Measurements from ENCODE around the gene PTGIS. TPM values are rescaled to one million over a fixed set of nuclear protein-coding genes. Genes with fewer than 3 reads are reported as not detected.

The PTGIS gene
- total RNA-seq, 2 experiments from 2014 or later, result 0.21 to 0.43 TPM

- ATAC-seq (no peak), DNase-seq (no peak)
- Mint-ChIP-seq H3K27me3 (peaks cover 24% of the 10 kb centered on the region), H3K4me1 (peaks cover under 1% of the 10 kb centered on the region), H3K36me3 (ENCODE audit: low read depth) (no peaks in the 10 kb centered on the region), H3K9me3 (ENCODE audit: low read depth) (no peaks in the 10 kb centered on the region), H3K27ac (no peak overlapping the region), H3K4me3 (no peak overlapping the region)
- POLR2A ChIA-PET, result no interaction called here
- CTCF ChIA-PET, result interaction anchor here (0.7 kb wide), 1 partner anchor 17 kb away, joined by 3 read pairs; no protein-coding TSS in a partner anchor
- intact Hi-C loops (cut with DNase I, micrococcal nuclease), result no loop called here
Measured at GRCh38 chr20:49563015-49563980, 4.6 kb downstream of the PTGIS start.

GRCh38 chr20:49562311-49563014 is 5.5 kb downstream of the PTGIS start:
- no peaks in the 10 kb centered on the region for H3K4me1 Mint-ChIP-seq
- intact Hi-C loops (cut with DNase I, micrococcal nuclease), result no loop called here
- H3K36me3 Mint-ChIP-seq (ENCODE audit: low read depth), result no peaks in the 10 kb centered on the region
- ChIA-PET POLR2A (no interaction called here), CTCF (no interaction called here)
- no peaks in the 10 kb centered on the region for H3K9me3 Mint-ChIP-seq (ENCODE audit: low read depth)
- no peak overlapping the region for H3K4me3 Mint-ChIP-seq
- H3K27ac Mint-ChIP-seq, result no peak overlapping the region
- DNase-seq (no peak), ATAC-seq (no peak)
- peaks cover 29% of the 10 kb centered on the region for H3K27me3 Mint-ChIP-seq

- Mint-ChIP-seq H3K4me3 (no peak overlapping the region), H3K27me3 (peaks cover 32% of the 10 kb centered on the region), H3K9me3 (ENCODE audit: low read depth) (no peaks in the 10 kb centered on the region), H3K27ac (no peak overlapping the region), H3K36me3 (ENCODE audit: low read depth) (no peaks in the 10 kb centered on the region), H3K4me1 (no peaks in the 10 kb centered on the region)
- no peak for ATAC-seq
- intact Hi-C loops (cut with DNase I, micrococcal nuclease), result no loop called here
- POLR2A ChIA-PET, result no interaction called here
- no peak for DNase-seq
- CTCF ChIA-PET, result interaction anchor here (1.1 kb wide), 1 partner anchor 48 kb away, joined by 3 read pairs; no protein-coding TSS in a partner anchor
Measured at GRCh38 chr20:49561806-49562205, 6.1 kb downstream of the PTGIS start.

- no peak for DNase-seq
- intact Hi-C loops (cut with DNase I, micrococcal nuclease), result no loop called here
- H3K4me3 Mint-ChIP-seq, result no peak overlapping the region
- ChIA-PET POLR2A (no interaction called here), CTCF (interaction anchor here (0.6 to 1.1 kb wide), 2 partner anchors 48 to 216 kb away, joined by 3 read pairs; no protein-coding TSS in a partner anchor)
- ATAC-seq, result no peak
- no peaks in the 10 kb centered on the region for H3K36me3 Mint-ChIP-seq (ENCODE audit: low read depth)
- no peaks in the 10 kb centered on the region for H3K9me3 Mint-ChIP-seq (ENCODE audit: low read depth)
- H3K27me3 Mint-ChIP-seq, result peaks cover 29% of the 10 kb centered on the region
- H3K4me1 Mint-ChIP-seq, result no peaks in the 10 kb centered on the region
- no peak overlapping the region for H3K27ac Mint-ChIP-seq
Measured at GRCh38 chr20:49561256-49561655, 6.7 kb downstream of the PTGIS start.

- Mint-ChIP-seq H3K27me3 (peaks cover 28% of the 10 kb centered on the region), H3K27ac (no peak overlapping the region), H3K4me3 (no peak overlapping the region), H3K4me1 (no peaks in the 10 kb centered on the region), H3K9me3 (ENCODE audit: low read depth) (peaks cover 2% of the 10 kb centered on the region), H3K36me3 (ENCODE audit: low read depth) (no peaks in the 10 kb centered on the region)
- CTCF ChIA-PET, result interaction anchor here (0.6 to 1.1 kb wide), 2 partner anchors 49 to 215 kb away, joined by 3 read pairs; no protein-coding TSS in a partner anchor
- POLR2A ChIA-PET, result no interaction called here
- ATAC-seq, result no peak
- DNase-seq, result no peak
- intact Hi-C loops (cut with DNase I, micrococcal nuclease), result no loop called here
Measured at GRCh38 chr20:49560646-49561045, 7.3 kb downstream of the PTGIS start.

GRCh38 chr20:49560186-49560585 is 7.8 kb downstream of the PTGIS start:
- POLR2A ChIA-PET, result no interaction called here
- CTCF ChIA-PET, result no interaction called here
- H3K4me3 Mint-ChIP-seq, result no peak overlapping the region
- H3K36me3 Mint-ChIP-seq (ENCODE audit: low read depth), result no peaks in the 10 kb centered on the region
- peaks cover 3% of the 10 kb centered on the region for H3K9me3 Mint-ChIP-seq (ENCODE audit: low read depth)
- no peaks in the 10 kb centered on the region for H3K4me1 Mint-ChIP-seq
- no peak for DNase-seq
- intact Hi-C loops (cut with DNase I, micrococcal nuclease), result no loop called here
- peaks cover 27% of the 10 kb centered on the region for H3K27me3 Mint-ChIP-seq
- no peak overlapping the region for H3K27ac Mint-ChIP-seq
- no peak for ATAC-seq

GRCh38 chr20:49559411-49560081 is 8.4 kb downstream of the PTGIS start:
- H3K36me3 Mint-ChIP-seq (ENCODE audit: low read depth), result no peaks in the 10 kb centered on the region
- H3K27me3 Mint-ChIP-seq, result peaks cover 27% of the 10 kb centered on the region
- intact Hi-C loops (cut with DNase I, micrococcal nuclease), result no loop called here
- no peak for ATAC-seq
- H3K4me3 Mint-ChIP-seq, result no peak overlapping the region
- H3K4me1 Mint-ChIP-seq, result no peaks in the 10 kb centered on the region
- H3K9me3 Mint-ChIP-seq (ENCODE audit: low read depth), result peaks cover 3% of the 10 kb centered on the region
- ChIA-PET CTCF (interaction anchor here (2.1 kb wide), 1 partner anchor 18 kb away, joined by 7 read pairs; no protein-coding TSS in a partner anchor), POLR2A (no interaction called here)
- no peak for DNase-seq
- no peak overlapping the region for H3K27ac Mint-ChIP-seq

- CTCF ChIA-PET, result interaction anchor here (1.4 to 2.1 kb wide), 2 partner anchors 13 to 17 kb away, joined by 3 to 7 read pairs; no protein-coding TSS in a partner anchor
- no peaks in the 10 kb centered on the region for H3K4me1 Mint-ChIP-seq
Measured at GRCh38 chr20:49558826-49559225, 9.1 kb downstream of the PTGIS start.

GRCh38 chr20:49557449-49557848 is 10.5 kb downstream of the PTGIS start:
- Mint-ChIP-seq H3K27me3 (peaks cover 29% of the 10 kb centered on the region), H3K4me3 (no peak overlapping the region), H3K4me1 (no peaks in the 10 kb centered on the region), H3K27ac (no peak overlapping the region), H3K9me3 (ENCODE audit: low read depth) (peaks cover 3% of the 10 kb centered on the region), H3K36me3 (ENCODE audit: low read depth) (no peaks in the 10 kb centered on the region)
- intact Hi-C loops (cut with DNase I, micrococcal nuclease), result no loop called here
- POLR2A ChIA-PET, result no interaction called here
- no peak for DNase-seq
- CTCF ChIA-PET, result interaction anchor here (0.7 to 2.1 kb wide), 4 partner anchors 12 to 33 kb away, joined by 3 to 7 read pairs (median 4); no protein-coding TSS in a partner anchor
- no peak for ATAC-seq

More at GRCh38 chr20:49558826-49559225, 9.1 kb downstream of the PTGIS start:
- POLR2A ChIA-PET, result no interaction called here
- no peak for DNase-seq
- Mint-ChIP-seq H3K27me3 (peaks cover 30% of the 10 kb centered on the region), H3K9me3 (ENCODE audit: low read depth) (peaks cover 3% of the 10 kb centered on the region), H3K27ac (no peak overlapping the region), H3K36me3 (ENCODE audit: low read depth) (no peaks in the 10 kb centered on the region), H3K4me3 (no peak overlapping the region)
- intact Hi-C loops (cut with DNase I, micrococcal nuclease), result no loop called here
- ATAC-seq, result no peak

GRCh38 chr20:49556621-49557020 is 11.3 kb downstream of the PTGIS start:
- intact Hi-C loops (cut with DNase I, micrococcal nuclease), result no loop called here
- H3K9me3 Mint-ChIP-seq (ENCODE audit: low read depth), result peaks cover 3% of the 10 kb centered on the region
- H3K4me1 Mint-ChIP-seq, result peaks cover 2% of the 10 kb centered on the region
- no peak for DNase-seq
- no peak overlapping the region for H3K27ac Mint-ChIP-seq
- H3K4me3 Mint-ChIP-seq, result no peak overlapping the region
- H3K36me3 Mint-ChIP-seq (ENCODE audit: low read depth), result no peaks in the 10 kb centered on the region
- ChIA-PET POLR2A (no interaction called here), CTCF (interaction anchor here (0.7 to 1.8 kb wide), 4 partner anchors 15 to 52 kb away, joined by 3 to 8 read pairs (median 4); no protein-coding TSS in a partner anchor)
- no peak for ATAC-seq
- peaks cover 34% of the 10 kb centered on the region for H3K27me3 Mint-ChIP-seq

Measured in activated CD4-positive, alpha-beta T cell treated with anti-CD3 and anti-CD28 coated beads for 36 hours (primary cell).